GM18511 (cell line): Measurements from ENCODE around the gene PCSK6.
A peak's percentile ranks its signal among the peaks of the same experiment; 100 is the strongest.

ENCODE experiments used
- ATAC-seq: cut with Tn5 transposase; IDR thresholded peaks from one replicate; pipeline ENCODE4 v1.9.1; 2021; ENCODE audit warnings: mild to moderate bottlenecking, moderate library complexity; ENCODE audit not compliant: unreplicated experiment

The PCSK6 gene

DNA sequence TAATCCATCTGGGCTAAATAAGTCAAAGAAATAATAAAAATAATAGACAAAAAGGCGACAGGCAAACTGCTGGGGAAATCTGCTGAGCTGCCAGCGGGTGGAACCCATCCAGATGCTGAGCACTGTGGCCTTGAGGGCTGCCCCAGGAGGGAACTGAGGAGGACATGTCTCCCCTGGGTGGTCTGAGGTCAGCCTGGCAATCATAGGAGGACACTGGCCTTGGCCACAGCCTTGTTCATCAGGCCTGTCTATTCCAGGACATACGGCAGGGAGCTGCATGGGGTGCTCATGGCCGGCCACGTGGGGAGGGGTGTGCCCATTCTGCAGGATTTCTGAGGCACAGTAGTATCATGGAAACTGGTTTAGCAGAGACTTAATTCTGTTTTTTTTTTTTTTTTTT lies 173.0 kb downstream of the PCSK6 start:
- ATAC-seq, result no peak

DNA sequence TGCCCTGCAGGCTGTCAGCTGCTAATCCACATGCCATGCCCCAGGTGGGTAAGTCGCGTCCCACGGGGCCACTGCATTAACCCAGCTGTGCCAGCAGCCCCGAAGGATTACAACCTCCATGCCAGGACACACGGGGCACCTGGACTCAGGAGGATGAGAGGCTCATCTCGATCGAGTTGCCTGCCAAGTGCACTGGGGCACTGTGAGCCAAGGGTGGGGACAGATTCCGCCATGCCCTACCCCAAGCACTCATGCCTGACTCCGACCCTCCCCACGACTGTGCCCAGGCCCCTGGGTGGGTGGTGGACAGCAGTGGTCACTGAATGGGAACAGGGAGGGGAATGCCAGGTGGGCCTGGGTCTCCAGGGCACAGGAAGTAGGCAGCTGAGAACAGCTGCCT lies 173.8 kb downstream of the PCSK6 start:
- ATAC-seq, result no peak

DNA sequence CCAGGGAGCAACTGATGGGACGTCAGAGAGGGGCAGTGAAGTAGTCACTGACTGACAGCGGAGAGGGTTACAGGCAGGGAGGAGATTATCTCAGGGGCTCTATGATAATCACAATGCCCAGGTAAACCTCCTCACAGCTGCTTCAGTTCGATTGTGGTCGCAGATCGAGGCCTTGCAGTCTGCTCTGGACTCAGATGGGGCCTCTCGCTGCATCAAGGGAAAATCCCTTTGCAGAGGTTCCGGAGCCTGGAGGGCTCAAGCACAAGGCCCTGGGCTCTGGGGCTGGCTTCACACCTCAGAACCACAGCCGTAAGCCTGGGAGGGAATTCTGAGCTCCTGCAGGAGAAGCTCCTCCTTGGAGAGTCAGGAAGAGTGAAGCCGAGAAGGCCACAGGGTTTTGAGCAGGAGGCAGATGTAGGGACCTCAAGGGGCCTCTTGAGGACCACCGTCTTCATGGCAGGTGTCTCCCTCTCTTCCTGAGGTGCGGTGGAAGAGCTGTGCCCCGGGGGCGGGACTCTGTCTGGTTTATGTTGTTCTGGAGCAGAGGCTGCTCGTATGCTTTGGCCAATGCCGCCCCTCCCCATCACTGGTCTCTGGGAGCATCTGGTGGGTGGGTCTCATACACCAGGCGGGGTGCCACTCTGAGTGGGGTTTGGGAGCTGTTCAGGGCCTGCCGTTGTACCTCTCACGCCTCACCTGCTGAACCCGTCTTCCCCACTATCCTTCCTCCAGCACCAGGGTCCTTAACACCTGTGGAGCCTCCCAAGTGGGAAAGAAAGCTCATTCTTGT lies 175.0 kb downstream of the PCSK6 start:
- ATAC-seq, result no peak

- no peak for ATAC-seq
These were observed 176.3 kb downstream of the PCSK6 start for GRCh38 chr15:101313041-101313761.

DNA sequence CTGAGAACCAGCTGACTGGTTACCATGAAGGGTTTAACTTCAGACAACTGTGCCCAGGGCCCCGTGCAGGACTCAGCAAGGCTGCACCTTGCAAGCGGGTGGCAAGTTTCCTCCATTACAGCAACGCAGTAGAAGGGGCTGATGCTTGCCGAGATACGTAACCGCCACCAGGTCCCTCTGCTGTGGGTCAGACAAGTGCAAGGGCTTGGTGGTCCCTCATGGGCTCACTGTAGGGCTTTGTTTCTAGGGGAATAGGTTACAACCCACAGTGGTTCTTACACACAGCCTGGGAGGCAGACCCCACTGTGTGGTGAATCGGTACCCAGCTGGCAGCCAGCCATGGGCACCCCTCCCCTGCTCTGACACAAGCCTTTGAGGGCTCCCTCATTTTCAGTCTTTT lies 179.0 kb downstream of the PCSK6 start:
- no peak for ATAC-seq

GRCh38 chr15:101310161-101310480 lies 179.4 kb downstream of the PCSK6 start:
- ATAC-seq, result no peak

DNA sequence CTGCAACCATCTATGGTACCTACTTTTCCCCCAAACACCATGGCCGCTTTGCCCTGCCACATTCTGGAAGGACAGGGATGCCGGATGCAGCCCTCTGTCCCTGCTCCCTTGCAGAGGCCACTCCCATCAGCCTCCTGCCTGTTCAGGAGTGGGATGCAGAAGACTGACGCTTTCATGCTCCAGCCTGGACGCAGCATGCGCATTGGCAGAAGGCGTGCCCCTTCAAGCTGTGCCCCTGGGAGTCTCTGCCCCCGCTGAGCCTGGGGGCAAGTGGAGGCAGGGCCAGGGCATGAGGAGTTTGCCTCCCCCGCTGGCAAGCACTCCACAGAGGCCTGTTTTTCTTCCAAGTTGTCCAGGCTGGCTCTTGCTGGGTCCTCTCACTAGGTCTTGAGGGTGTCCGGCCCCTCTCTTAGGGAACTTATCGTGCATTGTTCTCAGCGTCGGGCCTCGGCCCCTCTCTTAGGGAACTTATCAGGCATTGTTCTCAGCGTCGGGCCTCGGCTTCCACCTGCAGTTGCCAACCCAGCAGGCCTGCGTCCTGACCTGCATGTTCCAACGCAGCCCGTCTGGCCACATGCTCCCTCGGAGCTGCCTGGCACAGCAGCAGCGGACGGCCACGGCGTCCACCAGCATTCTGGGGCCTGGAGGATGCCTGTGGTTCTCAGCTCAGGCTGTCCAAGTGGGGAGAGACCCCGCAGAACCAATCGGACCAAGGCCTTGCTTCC lies 179.9 kb downstream of the PCSK6 start:
- no peak for ATAC-seq

DNA sequence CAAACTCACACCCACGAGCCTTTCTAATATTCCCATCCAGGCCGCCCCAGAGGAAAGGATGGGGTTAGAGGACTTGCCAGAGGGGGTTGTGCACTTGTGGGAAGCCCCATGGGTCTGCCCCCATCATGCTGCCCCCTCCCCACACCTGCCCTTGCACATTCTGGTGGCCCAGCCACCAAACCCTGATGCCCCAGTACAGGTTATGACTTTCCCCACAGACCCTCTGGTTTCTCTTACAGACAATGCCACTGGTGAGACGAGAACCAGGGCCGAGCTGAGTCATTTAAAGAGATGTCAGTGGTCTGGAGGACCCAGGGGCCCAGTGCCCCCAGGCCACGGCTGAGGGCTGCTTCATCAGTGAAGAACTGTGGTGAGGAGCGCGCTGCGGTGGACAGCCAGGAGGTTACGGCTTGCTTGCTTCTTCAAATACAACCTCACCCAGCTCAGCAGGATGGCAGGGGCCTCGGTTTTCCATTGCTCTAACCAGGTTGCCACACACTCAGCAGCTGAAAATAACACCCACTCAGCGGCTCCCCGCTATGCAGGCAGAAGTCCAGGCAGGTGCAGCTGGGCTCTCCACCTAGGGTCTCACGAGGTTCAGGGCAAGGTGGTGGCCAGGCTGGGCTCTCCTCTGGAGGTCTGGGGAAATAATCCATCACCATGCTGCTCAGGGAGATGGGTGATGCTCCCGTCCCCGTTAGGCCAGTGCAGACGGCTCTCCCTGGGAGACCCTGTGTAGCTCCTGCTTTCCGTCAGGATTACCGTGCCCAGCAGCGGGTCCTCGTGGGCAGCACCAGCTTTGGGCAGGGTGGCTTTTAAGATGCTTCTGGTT lies 180.7 kb downstream of the PCSK6 start:
- no peak for ATAC-seq

DNA sequence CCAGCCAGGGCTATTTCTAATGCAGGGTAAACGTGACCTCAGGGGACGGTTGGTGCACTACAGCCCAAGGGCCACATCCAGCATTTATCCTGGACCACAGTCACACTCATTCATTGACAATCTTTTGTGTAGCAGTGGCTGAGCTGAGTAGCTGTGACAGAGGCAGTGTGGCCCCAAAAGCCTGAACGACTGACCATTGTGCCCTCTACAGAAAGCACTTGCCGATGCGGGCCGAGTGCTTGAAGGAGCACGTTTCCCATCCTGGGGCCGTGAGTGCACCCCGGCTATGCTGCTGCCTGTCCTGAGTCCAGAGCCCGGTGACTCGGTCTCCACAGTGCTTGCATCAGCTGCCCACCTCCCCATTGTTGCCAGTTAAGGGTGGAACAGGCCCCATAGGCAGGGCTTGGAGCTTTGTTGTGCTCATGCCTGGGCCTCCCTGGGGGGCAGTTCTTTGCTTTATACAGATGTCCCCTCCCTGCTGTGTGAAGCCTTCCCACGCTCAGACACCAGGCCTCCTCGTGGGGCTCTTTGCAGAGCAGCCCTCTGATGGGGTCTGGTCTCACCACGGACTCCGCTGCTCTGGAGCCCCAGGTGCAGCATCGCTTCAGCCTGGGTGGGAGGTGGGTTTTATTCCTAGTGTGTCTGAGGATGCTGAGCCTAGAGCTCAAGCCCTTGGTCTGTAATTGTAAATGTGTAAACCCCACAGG lies 181.5 kb downstream of the PCSK6 start:
- no peak for ATAC-seq

- ATAC-seq, result no peak
These were observed 182.2 kb downstream of the PCSK6 start for GRCh38 chr15:101307048-101307896.

- ATAC-seq, result no peak
These were observed 183.0 kb downstream of the PCSK6 start for GRCh38 chr15:101306341-101307047.

DNA sequence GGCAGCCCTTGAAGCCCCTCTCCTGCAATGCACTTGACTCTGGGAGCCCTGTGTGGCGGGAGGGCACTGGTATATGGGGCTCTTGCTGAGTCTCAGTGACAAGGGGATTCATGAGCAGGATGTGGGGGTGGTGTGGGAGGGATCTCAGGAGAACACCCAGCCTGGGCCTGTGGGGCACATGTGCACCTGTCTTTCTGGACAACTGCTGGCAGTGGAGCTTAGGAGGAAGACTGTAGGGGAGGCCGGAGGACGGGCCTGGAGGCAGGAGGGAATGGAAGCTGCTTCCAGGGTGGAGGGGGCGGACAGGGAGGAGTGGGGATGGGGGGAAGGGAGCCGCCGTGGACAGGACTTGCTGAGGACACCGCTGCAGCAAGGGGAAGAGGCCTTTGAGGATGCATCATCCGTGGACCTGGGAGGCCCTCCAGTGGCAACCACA lies 183.7 kb downstream of the PCSK6 start:
- no peak for ATAC-seq

- ATAC-seq, result no peak
These were observed 186.1 kb downstream of the PCSK6 start for GRCh38 chr15:101303408-101303807.

DNA sequence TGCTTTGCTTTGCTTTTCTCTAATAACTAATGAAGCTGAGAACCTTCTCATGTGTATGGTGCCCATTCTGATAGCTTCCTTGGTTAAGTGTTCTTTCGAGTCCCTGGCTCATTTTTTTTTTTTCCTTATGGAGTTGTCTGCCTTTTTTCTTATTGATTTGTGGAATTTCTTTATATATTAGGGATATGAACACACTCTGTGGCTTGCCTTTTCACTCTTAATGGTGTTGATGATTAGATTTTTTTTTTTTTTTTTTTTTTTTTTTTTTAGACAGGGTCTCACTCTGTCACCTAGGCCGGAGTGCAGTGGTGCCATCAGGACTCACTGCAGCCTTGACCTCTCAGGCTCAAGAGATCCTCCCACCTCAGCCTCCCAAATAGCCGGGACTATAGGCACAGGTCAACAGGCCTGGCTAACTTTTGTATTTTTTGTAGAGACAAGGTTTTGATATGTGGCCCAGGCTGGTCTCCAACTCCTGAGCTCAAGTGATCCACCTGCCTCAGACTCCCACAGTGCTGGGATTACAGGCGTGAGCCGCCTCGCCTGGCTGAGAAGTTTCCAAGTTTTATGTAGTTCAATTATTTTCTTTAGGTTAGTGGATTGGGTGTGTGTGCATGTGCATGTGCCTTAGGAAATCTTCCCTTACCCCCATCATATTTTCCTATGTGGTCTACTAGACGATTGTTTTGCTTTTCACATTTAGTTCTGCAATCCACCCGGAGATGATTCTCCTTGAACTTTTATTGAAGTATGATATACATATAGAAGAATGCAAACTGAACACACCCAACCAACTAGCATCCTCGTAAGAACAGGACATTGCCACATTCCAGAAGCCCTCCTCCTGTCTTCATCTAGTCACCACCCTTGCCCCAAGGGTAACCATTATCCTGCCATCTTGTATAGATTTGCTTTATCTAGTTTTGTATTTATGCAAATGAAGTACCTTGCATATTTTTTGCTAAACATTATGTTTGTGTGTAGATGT lies 192.8 kb downstream of the PCSK6 start:
- ATAC-seq, result no peak

DNA sequence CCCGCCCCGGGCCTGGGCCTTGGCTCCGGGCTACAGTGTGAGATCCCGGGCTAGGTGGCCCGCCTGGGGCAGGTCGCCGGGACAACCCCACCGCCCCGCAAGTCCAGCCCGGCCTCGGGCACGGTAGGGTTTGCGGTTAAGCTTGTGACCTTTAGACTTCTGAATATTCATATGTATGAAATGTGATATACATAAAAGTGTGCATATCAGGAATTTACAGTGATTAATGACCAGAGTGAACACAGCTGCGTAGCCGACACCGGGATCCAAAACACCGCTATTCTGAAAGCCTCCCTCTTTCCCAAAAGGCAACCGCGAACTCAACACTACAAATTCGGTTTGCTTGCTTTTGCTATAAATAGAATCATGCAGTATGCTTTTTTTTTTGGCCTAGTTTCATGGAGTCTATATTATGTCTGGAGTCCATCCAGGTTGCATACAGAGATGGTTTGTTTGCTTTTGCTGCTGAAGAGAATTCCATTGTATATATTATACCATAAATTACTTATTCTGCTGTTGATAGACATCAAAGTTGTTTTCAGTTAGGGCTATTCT lies 193.8 kb downstream of the PCSK6 start:
- no peak for ATAC-seq

GRCh38 chr15:101294731-101295606 lies 194.5 kb downstream of the PCSK6 start, which contains the start of gene SNRPA1:
Gene SNRPA1 (minus strand): TSS chr15:101295248. CDS start chr15:101295178, 70 bp downstream.
- ATAC-seq, result peak; percentile 79
